Epidermal melanocyte (primary cell): ENCODE results near the gene OST4.
A peak's percentile ranks its signal among the peaks of the same experiment; 100 is the strongest.
"Not testable (repeated sequence)": the region's sequence is repeated elsewhere in the genome, so short reads cannot be mapped to it uniquely, and the experiment has no call there.

Experiments
- DNase-seq: peaks from one replicate; pipeline ENCODE4 v3.0.0; 2011; ENCODE audit warnings: low spot score; ENCODE audit not compliant: insufficient read length

Gene OST4

DNA sequence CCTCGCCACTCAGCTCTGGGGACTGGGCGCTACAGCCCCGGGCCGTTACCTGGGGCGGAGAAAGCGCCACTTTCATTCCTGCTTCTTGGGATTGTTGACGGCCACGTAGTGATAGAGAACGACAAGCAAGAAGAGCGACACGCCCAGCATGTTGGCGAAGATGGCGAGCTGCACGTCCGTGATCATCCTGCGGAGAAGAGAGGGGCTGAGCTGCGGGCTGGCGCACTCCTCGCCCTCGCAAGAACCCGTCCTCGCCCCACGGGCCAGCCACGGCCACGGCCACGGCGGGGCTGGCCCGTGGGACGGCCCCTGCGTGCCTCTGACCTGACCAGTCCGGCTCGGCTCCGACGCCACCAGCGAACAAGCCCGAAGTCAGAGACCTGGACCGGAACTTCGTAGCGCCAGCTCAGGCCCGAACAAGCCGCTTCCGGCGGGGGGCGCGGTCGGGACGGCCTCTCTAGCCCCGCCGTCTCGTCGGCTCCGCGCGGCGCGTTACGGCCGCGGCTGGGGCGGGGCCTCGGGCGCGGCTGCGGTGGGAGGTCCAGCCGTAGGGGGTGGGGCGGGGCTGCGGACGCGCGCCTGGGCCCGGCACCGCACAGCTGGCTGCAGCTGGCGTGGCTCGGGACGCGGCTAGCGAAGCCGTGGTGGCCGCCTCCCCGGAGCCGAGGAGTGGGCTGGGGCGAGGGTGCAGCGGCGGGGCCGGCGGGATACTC, at the start of gene OST4:
Gene OST4 (minus strand): TSS at position 378 of the 713 bp plus-strand sequence.
- DNase-seq = peak; percentile 95

DNA sequence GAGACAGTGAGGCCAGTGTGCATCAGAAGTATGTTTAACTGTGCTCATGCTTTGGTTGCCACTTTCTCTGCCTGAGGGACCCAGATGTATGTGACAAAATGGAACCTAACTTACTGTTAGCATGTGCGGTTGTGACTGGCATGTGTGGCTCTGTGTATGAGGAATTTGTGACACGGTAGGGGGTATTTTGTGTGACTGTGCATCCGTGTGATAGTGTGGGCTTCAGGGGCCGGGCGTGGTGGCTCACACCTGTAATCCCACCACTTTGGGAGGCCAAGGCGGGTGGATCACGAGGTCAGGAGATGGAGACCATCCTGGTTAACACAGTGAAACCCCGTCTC, 47.8 kb upstream of the OST4 start:
- not testable (repeated sequence) for DNase-seq

DNA sequence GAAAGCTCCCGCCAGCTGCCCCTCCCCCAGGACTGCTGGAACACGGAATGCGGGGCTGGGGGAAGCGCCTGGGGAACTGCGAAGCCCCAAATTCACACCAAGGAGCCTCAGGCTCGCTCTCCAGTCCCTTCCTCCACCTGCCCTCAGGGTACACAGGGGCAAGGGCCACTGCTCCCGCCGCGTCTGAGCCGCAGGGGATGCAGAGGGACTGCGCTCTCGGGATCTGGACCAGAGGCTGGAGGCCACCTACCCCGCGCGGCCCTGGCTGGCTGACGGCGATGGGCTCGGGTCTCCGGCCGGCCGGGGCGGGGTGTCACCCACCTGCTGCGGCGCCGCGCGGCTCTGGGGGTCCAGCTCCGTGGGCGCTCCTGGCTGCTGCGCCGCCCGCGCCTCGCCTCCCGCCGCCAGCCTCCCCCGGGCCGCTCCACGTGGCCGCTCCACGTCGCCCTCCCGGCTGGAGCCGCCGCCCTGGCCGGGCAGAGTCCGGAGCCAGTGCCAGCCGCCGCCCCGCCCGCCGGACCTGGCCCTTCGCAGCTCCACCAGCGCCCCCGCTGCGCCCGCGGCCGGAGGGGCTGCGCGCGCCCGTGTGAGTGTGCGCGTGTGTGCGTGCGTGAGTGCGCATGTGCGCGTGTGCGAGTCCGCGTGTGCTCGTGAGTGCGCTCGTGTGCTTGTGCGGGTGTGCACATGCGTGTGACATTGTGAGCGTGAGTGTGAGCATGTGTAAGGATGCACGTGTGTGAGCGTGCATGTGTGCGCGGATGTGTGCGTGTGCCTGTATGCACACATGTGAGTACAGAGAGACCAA, 47.3 kb upstream of the OST4 start, which contains the start of gene CGREF1:
Gene CGREF1 (minus strand): TSS at position 604 of the 805 bp plus-strand sequence. CDS start 14,762 bp downstream, outside the sequence.
- DNase-seq = no peak

DNA sequence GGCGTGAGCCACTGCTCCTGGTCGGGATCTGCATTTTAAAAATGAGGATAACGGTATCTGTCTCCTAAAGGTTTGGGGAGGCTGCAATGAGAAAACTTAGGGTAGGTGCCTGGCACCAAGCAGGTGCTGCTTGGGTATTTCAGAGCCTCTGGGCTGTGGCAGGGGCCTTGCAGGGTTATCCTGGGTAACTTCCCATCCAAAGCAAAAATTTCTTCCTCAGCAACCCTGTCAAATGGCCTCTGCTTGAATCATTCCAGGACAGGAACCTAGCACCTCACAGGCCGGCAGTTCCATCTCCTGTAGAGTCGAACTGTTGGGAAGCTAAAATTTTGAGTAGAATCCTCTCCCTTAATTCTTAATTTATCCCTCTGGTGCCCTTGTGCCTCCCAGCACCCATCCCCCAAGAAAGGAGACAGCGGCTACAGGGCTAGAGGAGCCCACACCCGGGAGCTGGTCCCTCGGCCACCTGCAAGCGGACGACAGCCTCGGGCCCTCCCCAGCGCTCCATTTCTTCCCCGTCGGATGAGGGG, 46.6 kb upstream of the OST4 start:
- DNase-seq = no peak

DNA sequence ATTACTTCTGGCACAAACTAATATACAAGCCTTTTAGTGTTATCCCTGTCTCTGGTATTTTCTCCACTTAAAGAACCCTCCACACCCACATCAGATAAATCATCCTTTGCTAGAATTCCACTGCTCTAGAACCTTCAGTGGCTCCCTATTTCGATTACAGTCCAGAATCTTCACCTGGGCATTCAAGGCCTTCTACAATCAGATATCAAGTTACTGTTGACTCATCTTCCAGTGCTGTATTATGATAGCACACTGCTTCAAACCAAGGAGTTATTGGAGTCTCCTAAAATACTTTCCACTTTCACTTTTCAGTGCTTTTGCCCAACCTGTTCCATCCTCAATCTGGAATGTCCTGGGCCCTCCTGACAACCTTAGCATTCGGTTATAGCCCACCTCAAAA, 44.1 kb upstream of the OST4 start:
- DNase-seq = no peak

DNA sequence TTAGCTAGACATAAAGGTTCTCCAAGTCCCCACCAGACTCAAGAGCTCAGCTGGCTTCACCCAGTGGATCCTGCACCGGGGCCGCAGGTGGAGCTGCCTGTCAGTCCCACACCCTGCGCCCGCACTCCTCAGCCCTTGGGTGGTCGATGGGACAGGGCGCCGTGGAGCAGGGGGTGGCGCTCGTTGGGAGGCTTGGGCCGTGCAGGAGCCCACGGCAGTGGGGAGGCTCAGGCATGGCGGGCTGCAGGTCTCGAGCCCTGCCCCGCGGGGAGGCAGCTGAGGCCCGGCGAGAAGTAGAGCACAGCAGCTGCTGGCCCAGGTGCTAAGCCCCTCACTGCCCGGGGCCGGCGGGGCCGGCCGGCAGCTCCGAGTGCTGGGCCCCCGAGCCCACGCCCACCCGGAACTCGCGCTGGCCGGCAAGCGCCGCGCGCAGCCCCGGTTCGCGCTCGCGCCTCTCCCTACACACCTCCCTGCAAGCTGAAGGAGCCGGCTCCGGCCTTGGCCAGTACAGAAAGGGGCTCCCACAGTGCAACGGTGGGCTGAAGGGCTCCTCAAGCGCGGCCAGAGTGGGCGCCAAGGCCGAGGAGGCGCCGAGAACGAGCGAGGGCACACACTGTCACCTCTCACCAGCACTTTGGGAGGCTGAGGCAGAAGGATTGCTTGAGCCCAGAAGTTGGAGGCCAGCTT, 40.1 kb upstream of the OST4 start:
- not testable (repeated sequence) for DNase-seq

DNA sequence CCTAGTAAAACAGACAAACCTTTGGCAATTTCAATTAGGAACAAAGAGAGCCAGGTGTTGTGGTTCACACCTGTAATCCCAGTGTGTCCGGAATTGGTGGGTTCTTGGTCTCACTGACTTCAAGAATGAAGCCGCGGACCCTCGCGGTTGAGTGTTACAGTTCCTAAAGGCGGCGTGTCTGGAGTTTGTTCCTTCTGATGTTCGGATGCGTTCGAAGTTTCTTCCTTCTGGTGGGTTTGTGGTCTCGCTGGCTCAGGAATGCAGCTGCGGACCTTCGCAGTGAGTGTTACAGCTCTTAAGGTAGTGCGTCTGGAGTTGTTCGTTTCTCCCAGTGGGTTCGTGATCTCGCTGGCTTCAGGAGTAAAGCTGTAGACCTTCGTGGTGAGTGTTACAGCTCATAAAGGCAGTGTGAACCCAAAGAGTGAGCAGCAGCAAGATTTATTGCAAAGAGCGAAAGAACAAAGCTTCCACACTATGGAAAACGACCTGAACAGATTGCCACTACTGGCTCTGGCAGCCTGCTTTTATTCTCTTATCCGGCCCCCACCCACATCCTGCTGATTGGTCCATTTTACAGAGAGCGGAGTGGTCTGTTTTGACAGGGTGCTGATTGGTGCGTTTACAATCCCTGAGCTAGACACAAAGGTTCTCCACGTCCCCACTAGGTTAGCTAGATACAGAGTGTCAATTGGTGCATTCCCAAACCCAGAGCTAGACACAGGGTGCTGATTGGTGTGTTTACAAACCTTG, 39.3 kb upstream of the OST4 start:
- DNase-seq = not testable (repeated sequence)

DNA sequence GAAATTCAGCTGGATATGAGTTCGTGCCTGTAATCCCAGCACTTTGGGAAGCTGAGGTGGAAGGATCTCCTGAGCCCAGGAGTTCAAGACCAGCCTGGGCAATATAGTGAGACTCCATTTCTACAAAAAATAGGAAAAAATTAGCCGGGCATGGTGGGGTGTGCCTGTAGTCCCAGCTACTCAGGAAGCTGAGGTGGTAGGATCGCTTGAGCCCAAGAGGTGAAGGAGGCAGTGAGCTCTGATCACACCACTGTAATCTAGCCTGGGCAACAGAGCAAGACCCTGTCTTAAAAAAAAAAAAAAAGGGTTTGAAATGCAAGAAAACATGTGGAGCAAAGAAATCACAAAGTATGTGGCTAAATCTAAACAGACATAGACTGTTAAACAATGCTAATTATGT, 37.6 kb upstream of the OST4 start:
- no peak for DNase-seq

DNA sequence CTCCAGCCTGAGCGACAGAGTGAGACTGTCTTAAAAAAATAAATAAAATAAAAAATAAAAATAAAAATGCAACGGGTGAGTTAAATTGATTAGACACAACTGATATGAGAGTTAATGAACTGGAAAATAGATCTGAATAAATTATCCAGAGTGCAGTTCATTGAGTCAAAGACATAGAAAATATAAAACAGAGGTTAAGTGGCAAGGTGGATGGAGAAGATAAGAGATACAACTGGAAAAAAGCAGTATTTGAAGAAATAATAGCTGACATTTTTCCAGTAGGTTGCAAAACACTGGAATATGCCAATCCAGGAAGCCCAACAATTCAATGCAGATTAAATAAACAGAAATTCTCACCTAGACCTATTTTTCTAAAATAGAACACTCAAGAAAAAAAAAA, 36.8 kb upstream of the OST4 start:
- DNase-seq = no peak

DNA sequence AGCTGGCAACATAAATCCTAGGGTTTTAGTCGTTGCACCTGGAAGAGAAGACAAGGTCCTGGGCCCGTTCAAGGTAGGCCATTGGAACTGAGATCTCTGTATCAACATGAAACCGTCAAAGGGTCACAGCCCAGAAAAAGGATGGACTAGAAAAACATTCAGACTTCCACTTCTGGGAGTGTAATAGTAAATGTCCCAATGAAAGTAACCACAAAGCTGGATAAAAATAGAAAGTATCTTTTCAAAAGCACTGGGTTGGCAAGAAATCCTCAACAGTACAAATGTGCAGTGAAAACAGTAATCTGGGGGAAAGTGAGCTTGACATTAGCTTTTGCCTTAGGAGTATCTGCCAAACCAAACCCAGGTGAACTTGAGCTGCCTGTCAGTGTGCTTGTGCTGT, 34.5 kb upstream of the OST4 start:
- no peak for DNase-seq

DNA sequence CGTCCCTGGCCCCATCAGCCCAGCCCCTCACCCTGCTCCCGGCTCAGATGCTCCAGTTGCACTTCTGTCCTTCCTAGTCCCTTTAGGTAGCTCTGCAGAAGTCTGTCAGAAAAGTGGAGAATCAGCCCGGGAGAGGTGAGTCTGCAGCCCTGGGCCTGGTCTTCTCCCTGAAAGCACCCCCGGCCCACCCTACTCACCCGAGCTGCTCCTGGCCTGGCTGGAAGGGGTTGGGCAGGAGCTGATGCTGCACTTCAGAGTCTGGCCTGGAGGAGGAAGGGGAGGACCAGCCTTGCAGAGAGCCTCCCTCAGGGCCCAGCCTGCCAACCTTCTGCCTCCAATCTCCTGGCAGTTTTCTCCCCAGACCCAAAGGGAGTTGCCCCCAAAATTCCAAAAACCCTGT, 30.9 kb upstream of the OST4 start:
- DNase-seq = no peak

DNA sequence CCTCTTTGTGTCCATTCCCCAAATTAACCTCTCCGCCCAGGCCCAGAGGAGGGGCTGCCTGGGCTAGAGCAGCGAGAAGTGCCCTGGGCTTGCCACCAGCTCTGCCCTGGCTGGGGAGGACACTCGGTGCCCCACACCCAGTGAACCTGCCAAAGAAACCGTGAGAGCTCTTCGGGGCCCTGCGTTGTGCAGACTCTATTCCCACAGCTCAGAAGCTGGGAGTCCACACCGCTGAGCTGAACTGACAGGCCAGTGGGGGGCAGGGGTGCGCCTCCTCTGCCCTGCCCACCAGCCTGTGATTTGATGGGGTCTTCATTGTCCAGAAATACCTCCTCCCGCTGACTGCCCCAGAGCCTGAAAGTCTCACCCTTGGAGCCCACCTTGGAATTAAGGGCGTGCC, 28.6 kb upstream of the OST4 start:
- DNase-seq = no peak

DNA sequence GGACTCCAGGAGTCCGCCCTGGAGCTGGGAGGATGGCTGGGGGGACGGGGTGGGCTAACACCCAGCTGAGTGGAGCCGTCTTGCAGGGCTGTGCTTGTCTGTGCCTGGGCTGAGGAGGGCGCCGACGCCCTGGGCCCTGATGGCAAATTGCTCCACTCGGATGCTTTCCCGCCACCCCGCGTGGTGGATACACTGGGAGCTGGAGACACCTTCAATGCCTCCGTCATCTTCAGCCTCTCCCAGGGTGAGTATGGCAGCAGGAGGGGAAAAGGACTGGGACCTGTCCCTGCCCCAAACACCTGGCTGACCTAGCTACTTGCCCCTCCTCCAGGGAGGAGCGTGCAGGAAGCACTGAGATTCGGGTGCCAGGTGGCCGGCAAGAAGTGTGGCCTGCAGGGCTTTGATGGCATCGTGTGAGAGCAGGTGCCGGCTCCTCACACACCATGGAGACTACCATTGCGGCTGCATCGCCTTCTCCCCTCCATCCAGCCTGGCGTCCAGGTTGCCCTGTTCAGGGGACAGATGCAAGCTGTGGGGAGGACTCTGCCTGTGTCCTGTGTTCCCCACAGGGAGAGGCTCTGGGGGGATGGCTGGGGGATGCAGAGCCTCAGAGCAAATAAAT, 28.0 kb upstream of the OST4 start:
- no peak for DNase-seq

DNA sequence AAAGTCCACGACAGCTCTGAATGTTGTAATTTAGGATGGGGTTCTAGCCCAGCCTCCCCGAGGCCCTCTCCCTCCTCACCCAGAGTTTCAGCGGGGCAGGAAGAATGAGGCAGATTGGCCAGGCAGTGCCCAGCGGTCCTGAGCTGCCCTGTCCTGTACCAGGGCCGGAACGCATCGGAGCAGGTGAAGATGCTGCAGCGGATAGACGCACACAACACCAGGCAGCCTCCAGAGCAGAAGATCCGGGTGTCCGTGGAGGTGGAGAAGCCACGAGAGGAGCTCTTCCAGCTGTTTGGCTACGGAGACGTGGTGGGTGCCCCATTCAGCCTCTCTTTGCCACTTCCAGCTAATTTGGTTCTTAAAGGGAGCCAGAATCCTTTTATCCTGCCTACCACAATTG, 25.9 kb upstream of the OST4 start:
- no peak for DNase-seq

DNA sequence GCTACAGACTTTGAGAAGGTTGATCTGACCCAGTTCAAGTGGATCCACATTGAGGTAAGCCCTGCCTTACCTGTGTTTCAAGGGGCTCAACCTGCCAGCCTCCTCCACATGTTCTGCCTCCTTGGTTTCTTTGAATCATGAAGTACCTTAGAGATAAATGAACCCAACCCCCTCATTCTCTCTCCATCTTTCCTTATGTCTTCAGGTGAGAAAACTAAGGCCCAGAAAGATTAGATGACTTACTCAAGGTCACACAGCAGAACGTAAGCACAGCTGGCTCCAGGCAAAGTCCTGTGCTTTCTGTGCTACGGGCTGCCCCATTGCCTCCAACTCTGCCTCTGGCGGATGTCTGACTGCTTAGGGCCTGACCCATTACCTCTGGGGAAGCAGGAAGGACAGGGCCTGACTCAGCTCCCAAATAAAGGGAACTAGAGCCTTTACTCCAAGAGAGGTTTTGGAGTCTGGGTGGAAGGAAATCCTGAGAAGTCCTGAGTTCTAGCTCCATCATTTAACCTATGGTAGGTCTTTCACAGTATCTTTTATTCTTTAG, 25.4 kb upstream of the OST4 start:
- DNase-seq = no peak

DNA sequence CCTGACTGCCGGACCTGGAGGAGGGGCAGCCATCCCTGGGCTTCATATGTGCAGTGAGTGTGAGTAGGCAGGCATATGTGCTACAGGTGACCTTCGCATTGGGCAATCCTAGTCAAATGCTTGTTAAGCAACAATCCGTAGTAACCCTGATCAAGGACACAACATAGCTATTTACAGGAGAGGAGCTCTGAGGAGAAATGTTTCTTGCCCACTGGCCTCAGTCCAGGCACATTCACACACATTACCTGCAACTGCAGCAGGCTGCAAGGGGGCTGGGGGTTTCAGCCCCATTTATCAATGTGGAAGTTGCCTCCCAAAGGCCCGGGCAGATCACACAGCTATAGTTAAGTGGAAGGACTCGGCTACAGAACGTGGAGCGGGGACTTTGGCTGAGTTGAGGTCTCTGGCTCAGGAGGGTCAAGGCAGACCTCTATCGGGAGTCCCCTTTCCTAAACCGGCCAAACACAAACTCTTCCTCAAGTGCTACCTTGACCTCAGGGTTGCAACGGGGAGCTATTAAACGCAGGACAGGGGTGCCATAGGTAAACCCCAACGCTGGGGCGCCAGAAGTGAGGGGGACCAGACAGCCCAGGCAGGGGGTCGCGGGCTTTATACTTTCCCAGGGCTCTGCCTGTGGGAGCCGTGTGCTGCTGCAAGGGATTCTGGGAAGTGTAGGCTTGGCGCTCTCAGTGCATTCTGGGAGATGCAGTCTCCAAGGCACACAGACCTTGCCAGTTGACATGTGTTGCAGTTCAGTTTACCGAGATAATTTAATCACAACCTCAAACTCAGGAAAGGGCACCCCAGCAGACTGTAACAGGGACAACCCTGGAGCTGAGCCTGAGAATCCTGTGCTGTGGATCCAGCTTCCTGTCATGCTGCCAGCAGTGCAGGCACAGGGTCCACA, 24.5 kb upstream of the OST4 start:
- peak; percentile 84 for DNase-seq

DNA sequence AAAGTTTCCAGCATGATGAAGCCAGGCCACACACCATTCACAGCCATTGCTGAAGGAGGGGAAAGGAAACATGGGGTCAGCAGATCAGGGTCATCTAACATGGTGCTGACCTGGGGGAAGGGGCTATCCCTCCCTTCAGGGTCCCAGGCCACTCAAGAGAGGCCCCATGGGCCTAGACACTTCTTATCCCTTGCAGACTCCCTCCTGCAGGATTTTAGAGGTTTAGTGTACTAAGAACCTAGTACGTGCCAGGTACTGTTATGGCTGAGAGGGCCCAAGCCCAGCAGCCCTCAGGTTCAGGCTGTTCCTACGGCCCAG, 23.9 kb upstream of the OST4 start:
- DNase-seq = no peak

DNA sequence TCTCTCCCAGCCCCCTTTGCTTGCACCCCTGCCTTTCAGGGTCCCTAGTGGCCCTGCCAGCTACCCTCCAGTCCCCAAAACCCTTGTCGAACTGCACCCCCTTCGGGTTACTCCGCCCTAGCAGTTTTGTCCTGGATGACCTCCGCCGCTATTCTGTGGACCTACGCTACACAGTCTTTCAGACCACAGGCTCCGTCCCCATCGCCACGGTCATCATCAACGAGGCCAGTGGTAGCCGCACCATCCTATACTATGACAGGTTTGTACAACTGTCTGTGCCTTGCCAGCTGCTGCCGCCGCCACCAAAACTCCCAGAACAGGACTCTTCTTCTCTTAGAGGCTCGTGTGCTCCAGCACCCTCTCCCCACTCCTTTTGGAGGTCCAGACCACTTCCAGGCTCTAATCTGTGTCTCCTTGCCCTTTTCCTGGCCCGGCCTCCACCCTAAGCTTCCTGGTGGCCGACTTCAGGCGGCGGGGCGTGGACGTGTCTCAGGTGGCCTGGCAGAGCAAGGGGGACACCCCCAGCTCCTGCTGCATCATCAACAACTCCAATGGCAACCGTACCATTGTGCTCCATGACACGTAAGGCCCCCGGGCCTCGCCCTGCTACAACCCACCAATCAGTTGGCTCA, 23.0 kb upstream of the OST4 start:
- no peak for DNase-seq
